ENCODE measurements around the gene PNMA8B. TPM values are rescaled to one million over a fixed set of nuclear protein-coding genes. Genes with fewer than 3 reads are reported as not detected.

PNMA8B gene
- total RNA-seq, 1 experiment from 2014 or later: 0.10 TPM

GRCh38 chr19:46441866-46442265 is 53.8 kb downstream of the PNMA8B start (continued):
- TF ChIP-seq CTCF (IDR thresholded peaks at IDR 0.05 in 2 of 3, conservative IDR thresholded peaks at IDR 0.05 in 1 of 3; ENCODE audit: borderline replicate concordance in 1 of 3, insufficient read depth in 1 of 3, low read depth in 2 of 3, low read length in 2 of 3) (no peak), YY1 (IDR thresholded peaks at IDR 0.05; ENCODE audit: extremely low read depth, insufficient replicate concordance, low read depth, low read length) (no peak), EZH2phosphoT487 (IDR thresholded peaks at IDR 0.05; ENCODE audit: borderline replicate concordance) (no peak), SRF (IDR thresholded peaks at IDR 0.05; ENCODE audit: low read depth) (no peak), POLR2A (IDR thresholded peaks at IDR 0.05; ENCODE audit: borderline replicate concordance, extremely low read depth, insufficient read depth, insufficient read length) (no peak), TCF7L2 (IDR thresholded peaks at IDR 0.05; ENCODE audit: borderline replicate concordance, extremely low read depth, insufficient read depth, insufficient read length) (no peak), SIN3A (IDR thresholded peaks at IDR 0.05; ENCODE audit: low read depth) (no peak)

Other genes starting within 250 kb of the PNMA8B start
- 0.98 TPM for gene HIF3A, start 198.8 kb downstream of the PNMA8B start, total RNA-seq (2021; ENCODE audit: unreplicated experiment)
- gene PPP5C, start 148.8 kb downstream of the PNMA8B start, total RNA-seq (2021; ENCODE audit: unreplicated experiment): 102 TPM
- gene CCDC8, start 82.3 kb downstream of the PNMA8B start, total RNA-seq (2021; ENCODE audit: unreplicated experiment): 0.10 TPM
- gene PNMA8C, start 66.9 kb downstream of the PNMA8B start, total RNA-seq (2021; ENCODE audit: unreplicated experiment): not detected
- gene PNMA8A, start 24.3 kb downstream of the PNMA8B start, total RNA-seq (2021; ENCODE audit: unreplicated experiment): not detected
- gene CALM3, start 105.5 kb upstream of the PNMA8B start, total RNA-seq (2021; ENCODE audit: unreplicated experiment): 335 TPM
- not detected for gene PTGIR, start 129.2 kb upstream of the PNMA8B start, total RNA-seq (2021; ENCODE audit: unreplicated experiment)
- gene GNG8, start 140.3 kb upstream of the PNMA8B start, total RNA-seq (2021; ENCODE audit: unreplicated experiment): not detected
- gene DACT3, start 165.3 kb upstream of the PNMA8B start, total RNA-seq (2021; ENCODE audit: unreplicated experiment): 2.0 TPM
- 73.5 TPM for gene PRKD2, start 221.2 kb upstream of the PNMA8B start, total RNA-seq (2021; ENCODE audit: unreplicated experiment)